ENCODE results near the gene NKG7.

GRCh38 chr19:51368366-51369282, 3.8 kb downstream of the NKG7 start, which contains the start of gene CLDND2:
- TF ChIP-seq, protein P1, sequence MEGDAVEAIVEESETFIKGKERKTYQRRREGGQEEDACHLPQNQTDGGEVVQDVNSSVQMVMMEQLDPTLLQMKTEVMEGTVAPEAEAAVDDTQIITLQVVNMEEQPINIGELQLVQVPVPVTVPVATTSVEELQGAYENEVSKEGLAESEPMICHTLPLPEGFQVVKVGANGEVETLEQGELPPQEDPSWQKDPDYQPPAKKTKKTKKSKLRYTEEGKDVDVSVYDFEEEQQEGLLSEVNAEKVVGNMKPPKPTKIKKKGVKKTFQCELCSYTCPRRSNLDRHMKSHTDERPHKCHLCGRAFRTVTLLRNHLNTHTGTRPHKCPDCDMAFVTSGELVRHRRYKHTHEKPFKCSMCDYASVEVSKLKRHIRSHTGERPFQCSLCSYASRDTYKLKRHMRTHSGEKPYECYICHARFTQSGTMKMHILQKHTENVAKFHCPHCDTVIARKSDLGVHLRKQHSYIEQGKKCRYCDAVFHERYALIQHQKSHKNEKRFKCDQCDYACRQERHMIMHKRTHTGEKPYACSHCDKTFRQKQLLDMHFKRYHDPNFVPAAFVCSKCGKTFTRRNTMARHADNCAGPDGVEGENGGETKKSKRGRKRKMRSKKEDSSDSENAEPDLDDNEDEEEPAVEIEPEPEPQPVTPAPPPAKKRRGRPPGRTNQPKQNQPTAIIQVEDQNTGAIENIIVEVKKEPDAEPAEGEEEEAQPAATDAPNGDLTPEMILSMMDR (IDR thresholded peaks at IDR 0.05): no peak
- no peak for TF ChIP-seq POLR2A (IDR thresholded peaks at IDR 0.05)

All from adrenal gland (tissue), 5 donors.